Activated naive CD4-positive, alpha-beta T cell treated with Interleukin-2 at 50 U/mL for 16 hours (primary cell): ENCODE results near the gene KCNIP2.

Experiments
- DNase-seq: peaks from one replicate; pipeline ENCODE4 v3.0.0-alpha.2; 2020

KCNIP2 gene

GRCh38 chr10:101781655-101781983 lies 62.0 kb downstream of the KCNIP2 start:
- no peak for DNase-seq

GRCh38 chr10:101780818-101781654 lies 62.6 kb downstream of the KCNIP2 start:
- DNase-seq = peak; percentile 78

- DNase-seq = no peak
Observed at GRCh38 chr10:101780187-101780817, 63.3 kb downstream of the KCNIP2 start.

- DNase-seq = peak; percentile 87
Observed at GRCh38 chr10:101779544-101780186, 63.9 kb downstream of the KCNIP2 start.

- DNase-seq = peak; percentile 28
Observed at GRCh38 chr10:101778781-101779543, 64.6 kb downstream of the KCNIP2 start.

- no peak for DNase-seq
Observed at GRCh38 chr10:101778151-101778780, 65.3 kb downstream of the KCNIP2 start.

- DNase-seq = no peak
Observed at GRCh38 chr10:101777619-101778145, 65.9 kb downstream of the KCNIP2 start.

- DNase-seq = no peak
Observed at GRCh38 chr10:101776161-101776817, 67.3 kb downstream of the KCNIP2 start.
